Left forelimb (tissue), 1 donor: Measurements from ENCODE around the gene ERC2.

ENCODE experiments used
- DNase-seq: peaks from one replicate; pipeline ENCODE4 v3.0.0-alpha.2; 2018; ENCODE audit warnings: low spot score

ERC2 gene

DNA sequence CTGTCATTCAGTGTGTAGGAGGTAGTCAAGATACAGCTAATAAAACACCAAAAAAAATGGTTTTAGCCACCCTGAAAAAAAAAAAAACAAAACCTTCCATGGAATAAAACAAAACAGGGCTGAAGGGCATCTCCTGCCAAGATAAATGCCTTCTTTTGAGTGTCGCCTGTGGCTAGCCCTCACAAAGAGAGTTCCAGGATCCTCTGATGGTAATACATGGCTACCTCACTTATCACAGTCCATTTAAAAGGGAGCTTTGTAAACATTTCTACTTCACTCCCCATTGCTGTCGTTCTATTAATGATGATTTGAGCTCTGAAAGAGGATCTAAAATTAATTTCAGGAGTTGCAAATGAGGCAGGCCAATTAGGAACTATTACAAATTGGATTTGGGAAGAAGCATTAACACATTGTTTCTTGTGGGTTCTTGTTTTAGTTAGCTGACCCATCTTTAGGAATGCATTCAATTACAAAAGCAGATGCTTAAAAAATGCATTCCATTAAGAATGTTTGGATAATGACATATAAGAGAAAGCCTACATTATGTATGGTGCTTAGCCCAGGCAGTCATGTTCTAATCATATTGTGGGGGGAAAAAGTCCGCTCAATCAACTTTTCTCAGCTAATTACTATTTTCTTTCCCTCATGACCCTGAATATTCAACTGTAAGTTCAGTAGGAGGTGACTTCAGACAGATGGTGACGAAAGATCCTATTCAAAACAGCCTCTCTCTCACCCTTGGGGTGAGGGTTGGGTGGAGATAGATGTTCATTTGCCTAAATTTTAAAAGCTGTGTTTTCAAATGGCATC, 726.0 kb downstream of the ERC2 start:
- no peak for DNase-seq

DNA sequence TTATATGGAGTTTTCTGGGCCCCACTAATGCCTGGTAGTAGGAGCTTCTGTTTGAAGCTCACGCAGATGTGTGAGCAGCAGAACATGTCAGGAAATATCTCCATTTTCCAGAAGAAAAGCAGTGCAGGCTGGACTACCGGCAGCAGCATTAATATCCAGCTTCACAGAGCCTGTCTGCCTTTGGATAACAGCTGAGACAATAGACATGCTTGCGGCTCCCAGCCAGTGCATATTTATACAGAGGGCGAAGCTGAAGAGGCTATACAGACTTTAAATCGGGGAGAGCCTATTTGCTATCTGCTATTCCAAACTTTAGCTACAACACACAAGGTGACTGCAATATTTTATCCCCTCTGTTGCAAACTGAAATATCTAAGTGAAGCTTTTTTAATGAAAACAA, 731.1 kb downstream of the ERC2 start:
- no peak for DNase-seq

DNA sequence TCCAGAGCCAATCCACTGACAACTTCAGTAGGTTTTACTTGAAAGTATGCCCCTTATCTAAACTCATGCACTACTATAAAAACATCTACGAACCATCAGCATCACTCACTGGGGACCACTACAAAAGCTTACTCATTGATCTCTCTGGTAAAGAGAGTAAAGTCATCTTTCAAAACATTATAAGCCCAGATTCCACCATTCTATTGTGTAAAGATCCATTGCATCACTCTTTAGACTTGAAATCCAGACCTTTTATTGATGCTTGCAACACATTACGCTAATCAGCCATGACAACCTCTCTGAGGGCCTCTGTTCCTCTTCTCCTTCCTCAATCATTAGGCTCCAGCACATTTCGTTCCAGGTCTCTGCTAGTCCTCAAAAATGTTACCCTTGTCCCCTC, 732.3 kb downstream of the ERC2 start:
- no peak for DNase-seq

DNA sequence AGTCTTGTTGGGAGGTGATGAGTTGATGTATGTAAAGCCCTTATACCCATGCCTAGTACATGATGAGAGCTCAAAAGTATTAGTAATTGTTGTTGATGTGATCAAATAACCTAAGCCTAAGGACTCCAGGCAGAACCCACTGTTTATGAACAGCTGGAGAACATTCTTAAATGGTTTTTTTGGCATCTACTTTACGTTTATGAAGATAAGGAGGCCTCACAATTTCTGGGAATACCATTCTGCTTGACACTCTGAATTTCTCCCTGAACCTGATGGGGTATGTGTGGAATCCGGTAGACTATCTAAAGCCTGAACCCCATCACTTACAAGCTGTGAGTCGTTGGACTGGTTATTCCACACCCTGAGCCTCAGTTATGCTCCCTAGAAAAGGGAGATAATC, 736.5 kb downstream of the ERC2 start:
- DNase-seq: no peak

DNA sequence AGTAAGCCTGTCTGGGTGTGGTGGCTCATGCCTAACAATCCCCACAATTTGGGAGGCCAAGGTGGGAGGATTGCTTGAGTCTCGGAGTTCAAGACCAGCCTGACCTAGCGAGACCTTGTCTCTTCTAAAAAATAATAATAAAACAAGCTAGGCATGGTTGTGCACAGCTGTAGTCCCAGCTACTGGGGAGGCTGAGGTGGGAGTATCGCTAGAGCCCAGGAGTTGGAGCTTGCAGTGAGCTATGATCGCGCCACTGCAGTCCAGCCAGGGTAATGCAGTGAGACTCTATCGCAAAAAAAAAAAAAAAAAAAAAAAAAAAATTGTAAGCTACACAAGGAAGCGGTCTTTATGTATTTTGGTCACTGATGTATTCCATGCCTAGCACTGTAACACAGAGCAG, 738.7 kb downstream of the ERC2 start:
- no peak for DNase-seq

DNA sequence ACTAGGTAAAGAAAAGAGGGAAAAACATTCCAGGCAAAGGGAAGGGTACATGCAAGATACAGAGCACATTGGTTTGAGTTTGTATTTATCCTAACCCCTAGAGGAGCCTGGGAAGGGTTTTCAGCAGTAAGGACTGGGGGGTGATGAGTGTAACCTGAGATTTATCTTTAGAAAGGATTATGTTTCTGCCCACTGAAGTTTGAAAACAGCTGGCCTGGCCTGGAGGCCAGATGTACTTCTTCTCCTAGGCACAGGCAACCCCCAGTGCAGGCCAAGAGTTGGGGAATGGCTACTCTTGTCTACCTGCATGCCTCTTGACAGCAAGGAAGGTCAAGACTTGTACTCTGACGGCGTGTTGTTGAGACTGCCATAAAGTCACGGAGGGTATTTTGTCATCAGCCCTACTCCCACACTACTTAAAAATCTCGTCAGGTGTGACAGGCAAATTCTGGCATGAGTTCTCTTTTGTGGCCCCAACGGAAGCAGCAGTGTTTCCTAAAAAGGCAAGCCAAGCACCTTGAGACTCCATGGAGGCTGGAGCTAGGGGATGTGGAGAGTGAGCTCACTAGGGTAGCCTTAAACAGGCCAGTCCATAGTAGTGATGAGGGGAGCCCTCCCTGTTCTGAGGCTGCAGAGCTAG, 739.7 kb downstream of the ERC2 start:
- DNase-seq: no peak

DNA sequence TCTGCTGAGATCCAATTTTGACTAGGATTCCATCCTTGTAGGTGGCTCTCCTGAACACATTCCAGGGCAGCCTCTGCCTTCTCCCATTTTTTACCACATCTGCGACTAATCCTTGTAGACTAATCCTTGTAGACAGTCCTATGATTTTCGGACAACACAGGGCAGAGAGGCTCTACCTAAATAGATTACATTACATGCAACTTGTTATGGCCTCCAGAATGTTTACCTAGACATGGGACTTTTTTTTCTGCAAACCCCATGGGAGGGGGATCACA, 741.8 kb downstream of the ERC2 start:
- DNase-seq: no peak

GRCh38 chr3:55725681-55726500, 742.4 kb downstream of the ERC2 start:
- DNase-seq: no peak

- DNase-seq: no peak
Measured at GRCh38 chr3:55724821-55725220, 743.4 kb downstream of the ERC2 start.

DNA sequence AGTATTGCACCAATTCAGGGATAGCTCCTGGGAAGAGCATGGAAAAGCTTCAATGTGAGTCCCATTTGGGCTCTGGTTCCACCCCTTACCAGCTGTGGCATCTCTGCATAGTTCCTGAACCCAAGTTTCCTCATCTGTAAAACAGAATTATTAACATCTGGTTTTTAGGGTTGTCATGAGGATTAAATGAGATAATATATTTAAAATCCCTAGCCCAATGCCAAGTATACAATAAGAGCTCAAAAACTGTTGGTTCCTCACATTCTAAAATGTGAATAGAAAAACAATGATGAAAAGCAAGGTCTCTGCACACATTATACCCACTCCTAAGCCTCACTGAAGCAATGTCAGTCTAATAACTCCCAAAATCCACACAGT, 743.9 kb downstream of the ERC2 start:
- DNase-seq: no peak

DNA sequence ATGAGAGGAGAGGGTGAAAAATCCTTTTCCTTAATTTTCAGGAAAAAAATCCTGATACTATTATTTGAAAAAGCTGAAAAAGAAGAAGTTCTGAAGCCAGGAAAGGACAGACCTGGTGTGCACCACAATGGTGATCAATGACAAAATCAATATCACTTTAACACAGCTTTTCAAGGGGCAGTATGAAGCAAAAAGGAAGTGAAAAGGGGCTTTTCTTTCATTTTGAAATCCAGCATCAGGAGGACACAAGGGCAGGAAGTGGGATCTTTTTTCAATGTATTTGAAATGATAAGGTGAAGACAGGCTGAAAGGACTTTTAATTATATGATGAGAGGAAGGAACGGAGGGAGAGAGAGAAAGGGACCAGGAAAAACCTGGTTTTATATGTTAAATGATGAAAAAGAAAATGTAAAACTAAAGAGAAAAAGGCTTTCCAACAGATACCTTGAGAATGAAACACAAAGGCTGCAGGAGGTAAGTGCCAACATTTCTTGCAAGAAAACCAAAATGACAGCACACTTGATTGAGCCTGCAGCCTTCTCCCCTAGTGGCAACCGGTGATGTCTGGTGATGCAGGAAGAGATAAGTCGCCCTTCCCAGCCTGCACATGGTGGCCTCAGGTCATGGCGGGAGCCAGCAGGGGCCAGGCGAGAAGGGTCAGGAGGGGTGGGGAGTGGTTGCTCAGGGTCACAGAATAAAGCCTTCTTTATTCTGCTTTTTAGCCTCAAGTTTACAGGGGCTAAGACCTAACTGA, 744.4 kb downstream of the ERC2 start:
- no peak for DNase-seq

DNA sequence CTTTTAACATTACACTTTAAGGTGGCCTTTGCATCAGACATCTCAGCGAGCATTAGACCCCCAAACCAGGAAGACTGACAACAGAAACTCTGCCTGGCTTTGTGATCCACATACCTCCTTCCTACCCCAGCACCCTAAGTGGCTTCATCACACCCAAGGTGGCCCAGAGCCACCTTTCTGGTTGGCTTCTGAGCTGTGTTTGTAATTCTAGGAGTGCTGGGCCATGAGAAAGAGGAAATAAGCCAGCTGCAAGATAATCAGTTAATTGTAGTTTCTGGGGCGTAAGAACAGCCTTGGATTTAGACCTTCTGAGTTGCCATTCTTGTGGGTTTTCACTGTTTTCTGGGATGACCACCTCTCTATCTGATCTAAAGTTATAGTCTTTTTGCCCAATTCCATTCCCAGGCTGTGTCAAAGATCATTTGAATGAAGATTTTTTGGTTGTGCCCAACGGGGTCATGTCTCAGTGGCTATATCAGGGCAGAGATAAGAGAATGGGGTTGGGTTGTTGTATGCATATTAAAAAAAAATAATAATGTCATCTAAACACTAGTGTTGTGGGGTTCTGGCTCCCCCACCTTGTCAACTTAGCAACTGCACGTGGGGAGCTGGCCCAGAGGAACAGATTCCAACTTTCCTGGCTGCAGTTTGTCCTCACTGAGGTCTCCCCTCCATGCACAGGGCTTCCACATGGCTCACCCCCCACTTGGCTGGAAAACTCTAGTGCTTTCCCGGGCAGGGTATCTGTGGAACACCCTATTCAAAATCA, 746.4 kb downstream of the ERC2 start:
- no peak for DNase-seq

DNA sequence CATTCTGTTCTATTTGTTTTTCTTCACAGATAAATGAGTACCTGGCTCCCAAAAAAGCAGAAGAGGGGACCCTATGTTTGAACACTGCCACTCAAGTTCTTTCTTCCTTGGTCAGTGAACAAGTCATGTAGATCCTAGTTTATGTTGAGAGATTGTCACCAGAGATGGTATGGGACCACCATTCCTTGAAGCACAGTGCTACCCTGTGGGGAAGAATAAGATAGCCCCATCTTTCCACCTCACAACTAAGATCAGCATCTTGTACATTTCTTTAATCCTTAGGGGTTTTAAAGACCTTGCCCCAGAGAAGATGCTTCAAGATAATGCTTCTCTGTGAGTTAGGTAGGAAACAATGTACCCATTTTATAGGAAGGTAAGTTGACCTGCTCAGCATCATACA, 747.7 kb downstream of the ERC2 start:
- no peak for DNase-seq

DNA sequence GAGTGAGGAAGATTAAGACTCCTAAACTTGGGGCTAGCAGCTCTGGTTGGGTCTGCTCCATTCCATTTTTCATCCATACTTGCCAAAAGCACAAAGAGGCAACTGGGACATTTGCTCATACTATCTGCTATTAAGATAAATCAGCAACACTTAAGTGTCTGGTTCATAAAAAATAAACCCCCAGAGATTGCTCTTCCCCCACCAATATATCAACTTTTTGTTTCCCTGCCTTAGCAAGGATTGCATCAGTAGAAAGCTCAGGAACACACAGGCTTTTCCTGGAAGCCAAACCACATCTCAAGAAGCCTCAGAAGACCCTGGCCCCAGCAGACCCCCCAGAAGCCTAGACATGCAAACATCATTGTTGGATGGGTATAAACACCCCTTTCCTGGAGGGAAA, 748.8 kb downstream of the ERC2 start:
- no peak for DNase-seq

DNA sequence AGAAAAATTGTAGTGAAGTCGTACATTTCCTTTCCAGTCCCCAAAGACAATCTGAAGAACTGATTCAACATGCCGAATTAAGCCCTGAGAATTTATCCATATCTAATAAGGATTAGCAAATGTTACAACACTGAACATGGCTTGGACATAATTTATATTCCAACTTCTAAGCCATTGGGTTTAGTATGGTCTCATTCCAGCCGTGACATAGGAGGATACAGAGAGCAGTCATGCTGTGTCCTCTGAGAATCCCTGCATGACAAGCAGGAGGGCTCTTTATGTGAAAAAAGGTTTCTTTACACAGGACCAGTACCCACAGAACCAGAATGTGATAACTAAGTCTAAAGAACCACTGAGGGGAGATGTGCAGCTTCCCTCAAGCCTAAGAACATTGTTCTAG, 749.3 kb downstream of the ERC2 start:
- no peak for DNase-seq

GRCh38 chr3:55718521-55718921, 749.7 kb downstream of the ERC2 start:
- DNase-seq: no peak

DNA sequence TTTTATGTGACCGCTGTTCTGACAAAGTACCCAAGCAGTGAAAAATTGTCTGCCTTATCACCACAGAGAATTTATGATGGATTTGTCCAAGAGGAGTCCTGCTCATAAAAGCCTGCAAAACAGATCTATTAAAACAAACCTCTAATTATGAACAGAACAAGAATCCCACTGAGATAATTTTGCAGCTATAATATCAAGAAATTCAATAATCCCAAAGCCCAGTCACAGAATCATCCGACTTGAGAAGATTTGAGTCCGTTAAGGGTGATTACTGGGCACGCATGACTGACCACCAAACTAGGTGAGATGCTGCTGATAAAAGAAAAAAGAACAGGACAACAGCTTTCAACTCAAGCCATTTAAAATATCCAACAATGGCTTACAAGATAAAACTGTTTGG, 750.2 kb downstream of the ERC2 start:
- no peak for DNase-seq

DNA sequence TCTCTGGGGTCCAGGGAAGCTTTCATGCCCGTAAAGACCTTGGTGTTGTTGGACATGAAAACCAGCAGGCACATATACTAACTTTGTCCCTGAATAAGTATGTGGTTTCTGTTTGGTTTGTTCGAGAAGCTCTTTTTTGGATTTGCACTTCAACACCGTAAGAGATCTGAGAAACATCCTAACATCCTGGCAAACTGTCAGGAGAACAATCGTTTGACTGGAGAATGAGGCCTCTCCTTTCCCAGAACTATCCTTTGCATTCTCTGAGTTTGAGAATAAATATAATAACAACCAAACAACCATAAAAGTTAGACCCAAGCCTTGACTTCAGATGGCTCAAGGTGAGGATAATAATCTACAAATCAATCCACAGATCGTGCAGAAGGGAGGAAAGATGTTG, 750.8 kb downstream of the ERC2 start:
- DNase-seq: no peak

DNA sequence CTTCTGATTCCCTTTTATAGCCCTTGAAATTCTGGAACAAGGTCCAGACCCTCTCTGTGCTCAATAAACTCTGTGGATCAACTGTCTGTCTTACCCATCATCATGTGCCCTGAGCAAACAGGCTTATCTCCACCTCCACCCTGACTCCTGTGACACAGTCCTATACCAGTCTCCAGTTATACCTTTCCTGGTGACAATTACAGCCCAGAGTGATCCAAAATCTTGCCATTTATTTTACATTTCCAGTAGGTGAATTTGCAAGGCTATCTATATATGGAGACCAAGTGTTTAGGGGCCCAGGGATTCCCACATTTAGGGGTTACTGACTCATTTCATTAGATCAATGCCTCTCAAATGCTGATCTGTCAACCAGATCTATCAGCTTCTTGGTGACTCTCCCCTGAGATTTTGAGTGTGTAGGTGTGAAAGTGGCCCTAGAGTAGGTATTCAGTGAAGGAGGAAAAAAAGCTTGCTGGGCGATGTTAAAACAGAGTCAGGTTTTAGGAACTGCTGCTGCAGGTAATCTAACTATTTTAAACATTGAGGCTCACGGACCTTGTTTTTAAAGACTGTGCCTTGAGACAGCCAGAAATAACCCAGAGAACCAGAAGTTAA, 751.5 kb downstream of the ERC2 start:
- DNase-seq: no peak

GRCh38 chr3:55716044-55716443, 752.2 kb downstream of the ERC2 start:
- no peak for DNase-seq

GRCh38 chr3:55714057-55714456, 754.2 kb downstream of the ERC2 start:
- no peak for DNase-seq
